Activated T-cell treated with anti-CD3 and anti-CD28 coated beads for 1 hour (primary cell): ENCODE measurements around the gene PLEKHA5.
"Not testable (repeated sequence)": the region's sequence is repeated elsewhere in the genome, so short reads cannot be mapped to it uniquely, and the experiment has no call there.

ENCODE experiments used
- DNase-seq: peaks from one replicate; pipeline ENCODE4 v3.0.0-alpha.2; 2020; ENCODE audit warnings: low read depth

The PLEKHA5 gene

DNA sequence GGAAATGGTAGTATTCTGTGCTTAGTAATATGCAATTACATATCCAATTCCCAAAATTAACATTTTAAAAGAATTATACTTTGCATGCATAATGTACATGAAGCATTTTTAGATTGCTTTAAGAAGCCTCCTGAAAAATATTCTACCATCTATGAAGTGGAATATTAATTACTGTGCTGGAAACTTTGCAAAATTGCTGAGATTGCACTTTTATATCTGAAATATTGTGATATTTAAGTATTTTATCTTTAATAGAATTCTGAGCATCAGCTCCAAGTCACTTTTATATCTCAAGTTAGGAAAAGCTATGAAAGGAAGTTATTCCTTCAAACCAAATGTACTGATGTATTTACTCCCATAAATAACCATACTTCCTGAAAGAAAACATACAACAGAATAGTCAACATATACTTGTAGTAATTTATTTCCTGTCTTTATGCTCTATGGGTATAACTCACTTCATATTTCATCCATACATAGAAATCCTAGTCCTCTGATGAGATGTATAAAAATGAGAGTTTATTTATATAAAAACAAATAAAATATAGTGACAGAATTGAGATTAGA lies 152.7 kb downstream of the PLEKHA5 start:
- DNase-seq = no peak

DNA sequence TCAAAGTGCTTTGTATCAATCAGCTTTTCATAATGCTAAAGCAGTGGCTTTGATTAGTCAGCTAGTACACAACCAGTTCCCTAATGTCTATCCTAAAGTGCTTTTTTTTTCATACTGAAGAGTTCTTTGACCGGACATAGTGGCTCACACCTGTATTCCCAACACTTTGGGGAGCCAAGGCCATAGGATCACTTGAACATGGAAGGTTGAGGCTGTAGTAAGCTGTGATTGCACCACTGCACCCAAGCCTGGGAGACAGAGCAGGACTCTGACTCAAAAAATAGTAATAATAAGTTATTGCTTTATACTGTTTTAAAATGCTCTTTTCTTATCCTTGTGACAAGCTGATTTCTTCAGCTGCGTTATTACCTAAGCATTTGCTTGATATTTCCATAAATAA lies 155.1 kb downstream of the PLEKHA5 start:
- DNase-seq = no peak

GRCh38 chr12:19285793-19286448 lies 156.4 kb downstream of the PLEKHA5 start:
- DNase-seq = no peak

DNA sequence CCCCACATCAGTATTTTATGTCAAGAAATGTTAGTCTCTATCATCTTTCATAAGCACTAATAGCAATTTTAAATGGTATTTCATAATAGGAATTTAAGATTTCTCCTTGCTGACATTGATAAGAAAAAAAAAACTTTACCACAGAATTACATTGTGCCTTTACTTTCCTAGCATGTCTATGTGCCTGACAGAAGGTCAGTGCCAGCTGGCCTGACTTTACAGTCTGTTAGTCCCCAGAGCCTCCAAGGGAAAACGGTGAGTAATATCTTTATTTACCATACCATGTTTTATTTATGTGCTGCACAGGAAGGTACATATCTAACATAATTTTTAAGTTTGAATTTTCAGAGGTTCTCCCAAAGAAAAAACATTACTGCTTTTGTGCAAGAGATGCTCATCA lies 157.8 kb downstream of the PLEKHA5 start:
- DNase-seq = no peak

- DNase-seq = no peak
Measured at GRCh38 chr12:19288161-19288560, 158.6 kb downstream of the PLEKHA5 start.

DNA sequence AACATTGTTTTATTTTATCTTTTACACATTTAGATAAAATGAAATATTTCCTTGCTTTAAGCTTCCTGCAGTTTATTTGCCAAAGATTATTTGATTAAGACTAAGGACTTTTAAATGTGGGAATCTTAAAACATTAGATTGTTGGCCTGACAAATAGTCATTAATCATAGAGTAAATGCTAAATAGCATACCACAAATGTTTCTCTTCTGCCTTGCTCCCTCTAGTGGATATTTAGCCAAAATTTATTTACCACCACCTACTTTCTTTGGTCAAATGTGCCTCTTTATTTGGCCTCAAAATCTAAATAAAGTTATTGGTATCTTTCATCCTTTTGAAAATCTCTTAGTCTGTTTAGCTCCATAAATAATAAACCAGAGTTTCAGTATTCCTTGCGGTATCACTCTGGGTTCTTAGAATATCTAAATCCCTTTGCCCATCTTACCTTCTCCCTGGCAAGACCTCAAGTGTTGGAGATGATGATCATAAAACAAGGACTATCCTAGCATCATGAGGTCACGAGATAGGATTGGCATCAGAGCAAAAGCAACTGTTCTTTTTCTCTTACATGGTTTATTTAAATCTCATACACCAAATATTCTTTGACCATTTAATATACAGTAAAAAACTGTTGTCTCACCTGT lies 159.2 kb downstream of the PLEKHA5 start:
- no peak for DNase-seq

DNA sequence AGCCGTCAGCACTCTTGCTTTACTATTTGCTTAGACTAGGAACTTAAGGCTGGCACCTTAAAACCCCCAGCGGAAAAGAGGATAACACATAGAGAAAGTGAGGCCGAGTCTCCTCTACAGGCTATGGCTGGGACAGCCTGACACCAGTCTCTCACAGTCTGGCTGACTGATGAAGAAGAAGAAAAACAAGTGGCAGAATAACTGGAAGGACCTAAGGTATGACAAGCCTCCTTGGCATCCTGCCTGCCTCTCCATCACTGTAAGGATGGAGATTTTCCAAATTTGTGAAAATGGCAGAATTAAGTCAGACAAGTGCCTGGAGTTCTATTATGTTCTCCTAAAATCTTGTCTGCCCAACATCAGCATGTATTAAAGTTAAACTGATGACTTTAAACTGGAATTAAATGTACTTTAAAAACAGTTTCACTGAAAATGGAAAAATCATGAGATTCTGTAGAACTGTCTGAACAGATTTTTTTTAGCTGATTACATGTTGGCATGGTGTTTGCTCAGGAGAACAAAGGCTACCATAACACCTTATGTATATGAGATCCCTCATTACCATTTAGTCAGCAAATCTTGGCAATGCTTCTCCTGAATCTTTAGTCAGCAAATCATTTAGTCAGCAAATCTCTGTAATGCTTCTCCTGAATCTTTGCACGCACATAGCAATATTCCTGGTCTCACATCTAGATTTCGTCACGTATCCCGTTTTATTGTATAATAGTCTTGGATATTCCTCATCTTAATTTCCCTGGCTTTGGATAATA lies 169.5 kb downstream of the PLEKHA5 start:
- no peak for DNase-seq

DNA sequence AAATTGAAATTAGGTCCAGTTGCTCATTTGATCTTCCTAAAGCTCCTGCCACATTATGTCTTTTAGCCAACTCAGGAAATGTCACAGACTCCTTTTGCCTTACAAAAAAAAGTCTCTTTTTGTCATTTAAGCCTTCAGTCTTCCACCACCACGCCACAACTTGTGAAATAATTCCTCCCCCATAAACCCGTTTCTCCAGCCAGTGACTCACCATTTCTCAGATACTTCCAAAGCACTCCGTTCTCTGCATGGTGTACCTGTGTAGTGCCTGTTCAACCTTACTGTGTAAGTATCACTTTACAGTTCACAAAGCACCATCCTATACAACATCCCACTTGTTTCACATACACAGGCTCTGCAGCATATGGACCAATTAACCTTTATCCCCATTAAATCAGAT lies 170.2 kb downstream of the PLEKHA5 start:
- no peak for DNase-seq

DNA sequence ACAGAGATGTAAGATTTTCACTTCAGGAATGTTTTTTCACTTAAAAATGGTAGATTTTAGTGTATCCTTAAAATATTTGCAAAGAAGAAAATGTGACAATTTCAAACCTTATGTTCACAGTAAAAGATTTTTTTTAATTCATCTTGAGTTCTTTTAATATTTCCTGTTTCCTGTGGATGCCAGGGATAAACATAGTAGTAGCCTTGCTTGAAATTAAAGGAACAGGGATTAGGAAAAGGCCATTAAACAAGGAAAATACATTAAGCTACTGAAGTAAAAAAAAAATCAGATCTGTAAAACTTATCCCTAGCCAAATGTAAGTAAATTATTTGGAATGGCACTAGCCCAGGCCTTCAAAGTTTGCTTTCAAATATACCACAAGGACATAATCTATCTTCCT lies 171.7 kb downstream of the PLEKHA5 start:
- no peak for DNase-seq

GRCh38 chr12:19301688-19302087 lies 172.2 kb downstream of the PLEKHA5 start:
- DNase-seq = no peak

DNA sequence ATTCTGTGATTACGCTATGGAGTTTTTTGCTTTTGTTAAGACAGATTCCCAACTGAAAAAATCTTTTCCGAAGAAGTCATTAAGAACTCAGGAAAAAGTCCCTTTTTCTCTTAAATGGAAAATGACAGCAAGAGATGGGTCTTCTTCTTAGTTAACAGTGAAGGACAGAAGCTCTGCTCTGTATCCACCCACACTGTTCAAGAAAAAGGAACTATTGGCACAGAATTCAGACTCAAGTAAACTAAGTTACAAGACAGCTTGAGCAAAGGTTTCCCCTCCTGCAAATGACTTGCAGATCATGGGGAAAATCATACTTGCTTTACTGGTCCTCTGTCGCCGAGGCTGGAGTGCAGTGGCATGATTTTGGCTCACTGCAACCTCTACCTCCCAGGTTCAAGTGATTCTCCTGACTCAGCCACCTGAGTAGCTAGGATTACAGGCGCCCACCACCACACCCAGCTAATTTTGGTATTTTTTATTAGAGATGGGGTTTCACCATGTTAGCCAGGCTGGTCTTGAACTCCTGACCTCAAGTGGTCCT lies 172.6 kb downstream of the PLEKHA5 start:
- DNase-seq = no peak

- DNase-seq = no peak
Measured at GRCh38 chr12:19303496-19303895, 174.0 kb downstream of the PLEKHA5 start.

GRCh38 chr12:19304149-19304750 lies 174.7 kb downstream of the PLEKHA5 start:
- DNase-seq = no peak

GRCh38 chr12:19305621-19306020 lies 176.1 kb downstream of the PLEKHA5 start:
- not testable (repeated sequence) for DNase-seq

DNA sequence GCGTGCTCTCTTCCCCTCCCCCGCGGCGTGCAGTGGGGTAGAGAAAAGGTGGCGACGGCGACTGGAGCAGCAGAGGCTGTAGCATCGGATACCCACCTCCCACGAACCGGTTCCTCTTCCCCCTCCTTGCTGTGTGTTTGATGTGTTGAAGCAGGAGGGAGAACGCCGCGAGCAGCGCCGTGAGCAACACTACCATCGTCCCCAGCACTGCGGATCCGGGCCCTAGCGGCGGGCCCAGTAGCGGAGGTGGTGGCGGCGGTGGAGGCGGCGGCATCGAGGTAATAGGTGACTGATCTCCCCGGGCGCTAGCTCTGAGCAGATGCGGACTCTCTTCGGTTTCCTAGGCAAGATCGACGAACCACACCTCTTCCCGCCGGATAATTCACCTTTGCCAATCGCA lies 176.8 kb downstream of the PLEKHA5 start:
- DNase-seq = no peak

DNA sequence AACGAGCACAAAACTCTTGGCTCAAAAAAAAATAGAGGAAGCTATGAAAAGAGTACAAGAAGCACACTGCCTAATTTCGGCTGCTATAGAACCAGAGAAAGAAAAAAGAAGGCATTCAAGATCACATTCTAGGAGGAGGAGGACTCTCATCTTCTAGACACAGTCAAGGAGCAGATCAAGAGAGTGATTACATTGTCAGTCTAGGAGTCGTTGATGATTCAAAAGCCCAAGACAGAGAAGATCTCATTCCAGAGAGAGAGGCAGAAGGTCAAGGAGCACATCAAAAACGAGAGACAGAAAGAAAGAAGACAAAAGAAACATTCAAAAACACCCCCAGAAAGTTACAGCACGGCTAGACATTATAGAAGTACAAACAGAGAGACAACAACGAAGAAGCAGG lies 177.9 kb downstream of the PLEKHA5 start:
- no peak for DNase-seq

DNA sequence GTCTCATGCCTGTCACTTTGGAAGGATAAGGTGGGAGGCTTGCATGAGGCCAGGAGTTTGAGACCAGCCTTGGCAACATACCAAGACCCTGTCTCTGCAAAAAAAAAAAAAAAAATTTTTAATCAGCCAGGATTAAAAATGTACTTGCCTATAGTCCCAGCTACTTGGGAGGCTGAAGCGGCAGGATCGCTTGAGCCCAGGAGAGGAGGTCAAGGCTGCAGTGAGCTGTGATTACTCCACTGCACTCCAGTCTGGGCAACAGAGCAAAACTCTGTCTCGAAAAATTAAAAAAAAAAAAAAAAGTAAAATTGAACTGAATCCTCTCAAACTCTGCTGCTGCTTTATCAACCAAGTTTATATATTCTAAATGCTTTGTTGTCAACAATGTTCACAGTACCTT lies 181.6 kb downstream of the PLEKHA5 start:
- DNase-seq = no peak

DNA sequence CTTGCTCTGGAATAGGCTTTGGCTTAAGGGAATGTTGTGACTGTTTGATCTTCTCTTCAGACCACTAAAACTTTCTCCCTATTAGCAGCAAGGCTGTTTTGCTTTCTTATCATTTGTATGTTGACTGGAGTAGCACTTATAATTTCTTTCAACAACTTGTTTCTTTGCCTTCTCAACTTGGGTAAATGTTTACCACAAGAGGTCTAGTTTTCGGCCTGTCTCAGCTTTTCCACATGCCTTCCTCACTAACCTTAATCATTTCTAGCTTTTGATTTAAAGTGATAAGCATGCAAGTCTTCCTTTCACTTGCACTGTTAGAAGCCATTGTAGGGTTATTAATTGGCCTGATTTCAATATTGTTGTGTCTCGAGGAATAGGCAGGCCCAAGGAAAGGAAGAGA lies 183.1 kb downstream of the PLEKHA5 start:
- DNase-seq = no peak

DNA sequence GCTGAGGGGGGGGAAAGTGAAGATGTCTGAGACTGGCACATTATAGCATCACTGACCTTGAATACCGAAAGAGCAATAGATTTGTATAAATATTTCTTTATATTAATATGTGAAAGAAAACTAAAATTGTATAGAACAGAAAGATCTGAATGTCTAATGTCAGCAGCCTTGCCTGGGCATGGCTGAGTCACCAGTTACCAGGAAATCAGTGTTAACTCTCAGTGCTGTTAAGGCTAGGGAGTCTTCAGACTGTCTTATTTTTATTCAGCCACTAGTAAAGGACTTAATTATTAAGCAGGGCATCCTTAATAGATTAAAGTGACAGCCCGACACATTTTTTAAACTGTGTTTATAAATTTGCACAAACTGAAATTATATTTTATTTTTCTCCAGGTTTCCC lies 186.9 kb downstream of the PLEKHA5 start:
- DNase-seq = no peak

DNA sequence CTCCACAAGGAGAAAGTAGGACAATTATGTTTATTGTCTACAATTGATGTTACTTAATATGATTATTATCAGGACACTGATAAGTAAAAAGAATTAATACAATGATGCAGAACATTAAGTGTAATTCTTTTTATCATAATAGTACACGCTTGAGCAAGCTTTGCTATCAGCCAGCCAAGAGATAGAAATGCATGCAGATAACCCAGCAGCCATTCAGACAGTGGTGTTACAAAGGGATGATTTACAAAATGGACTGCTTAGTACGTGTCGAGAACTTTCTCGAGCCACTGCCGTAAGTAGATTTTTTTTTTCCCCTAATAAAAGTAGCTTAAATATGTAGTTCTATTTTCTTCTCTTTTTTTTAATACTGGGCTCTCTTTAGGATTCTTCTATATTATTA lies 192.8 kb downstream of the PLEKHA5 start:
- no peak for DNase-seq

DNA sequence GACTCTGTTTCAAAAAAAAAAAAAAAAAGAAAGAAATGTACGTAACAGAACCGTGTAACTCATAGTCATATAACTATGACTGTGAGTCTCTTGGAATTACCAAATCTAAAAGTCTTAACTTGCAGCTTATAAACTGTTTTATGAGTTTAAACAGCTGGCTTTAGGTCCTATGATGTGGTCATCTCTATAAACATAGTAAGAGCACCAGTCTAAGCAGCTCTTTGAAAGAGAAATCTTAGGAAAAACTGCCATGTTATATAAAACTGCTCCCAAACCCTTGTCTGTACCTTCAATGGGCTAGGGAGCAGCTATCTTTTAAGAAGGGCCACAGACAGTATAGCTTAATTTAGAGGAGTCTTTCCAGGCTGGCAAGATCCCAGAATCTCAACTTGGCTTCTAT lies 194.3 kb downstream of the PLEKHA5 start:
- no peak for DNase-seq

DNA sequence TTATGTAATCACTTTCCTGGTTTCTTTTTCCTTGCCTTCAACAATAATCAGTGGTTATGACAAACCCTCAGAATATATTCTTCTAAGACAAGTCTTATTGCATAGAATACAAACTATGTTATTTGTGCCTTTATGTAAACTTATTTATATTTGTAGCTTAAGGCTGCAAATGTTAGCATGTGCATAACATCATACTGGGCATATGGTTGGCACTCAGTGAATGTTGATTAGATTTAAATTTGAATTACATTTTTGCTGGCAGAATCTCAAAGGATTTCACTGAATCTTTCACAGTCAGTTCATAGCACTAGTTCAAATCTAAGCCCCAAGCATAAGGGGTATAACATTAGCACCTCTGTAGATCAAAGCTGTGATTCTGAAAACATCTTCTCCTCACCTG lies 196.6 kb downstream of the PLEKHA5 start:
- DNase-seq = no peak
